ENCODE measurements around the gene PRDM16. TPM values are rescaled to one million over a fixed set of nuclear protein-coding genes. Genes with fewer than 3 reads are reported as not detected.

The PRDM16 gene
- total RNA-seq, 1 experiment from 2014 or later = 0.17 TPM

GRCh38 chr1:3485016-3485415, 416.0 kb downstream of the PRDM16 start:
- H3K27ac ChIP-seq (ENCODE audit: insufficient read length, low read depth, low read length) = no peak overlapping the region
- H3K23me2 ChIP-seq (ENCODE audit: insufficient read length, low read depth, low read length, poor library complexity, severe bottlenecking) = no peaks in the 10 kb centered on the region
- no peaks in the 10 kb centered on the region for H4K20me1 ChIP-seq (ENCODE audit: control insufficient read depth, insufficient read depth, insufficient read length)
- H2BK20ac ChIP-seq (ENCODE audit: low read depth, low read length, poor library complexity, severe bottlenecking) = no peak overlapping the region
- no peak overlapping the region for H4K8ac ChIP-seq (replicated peaks; ENCODE audit: insufficient read length, low read depth, low read length)
- no peak overlapping the region for H3K4ac ChIP-seq (ENCODE audit: low read depth, low read length)
- no peaks in the 10 kb centered on the region for H3K79me2 ChIP-seq (ENCODE audit: insufficient read depth, low read length)
- TF ChIP-seq, protein P1, sequence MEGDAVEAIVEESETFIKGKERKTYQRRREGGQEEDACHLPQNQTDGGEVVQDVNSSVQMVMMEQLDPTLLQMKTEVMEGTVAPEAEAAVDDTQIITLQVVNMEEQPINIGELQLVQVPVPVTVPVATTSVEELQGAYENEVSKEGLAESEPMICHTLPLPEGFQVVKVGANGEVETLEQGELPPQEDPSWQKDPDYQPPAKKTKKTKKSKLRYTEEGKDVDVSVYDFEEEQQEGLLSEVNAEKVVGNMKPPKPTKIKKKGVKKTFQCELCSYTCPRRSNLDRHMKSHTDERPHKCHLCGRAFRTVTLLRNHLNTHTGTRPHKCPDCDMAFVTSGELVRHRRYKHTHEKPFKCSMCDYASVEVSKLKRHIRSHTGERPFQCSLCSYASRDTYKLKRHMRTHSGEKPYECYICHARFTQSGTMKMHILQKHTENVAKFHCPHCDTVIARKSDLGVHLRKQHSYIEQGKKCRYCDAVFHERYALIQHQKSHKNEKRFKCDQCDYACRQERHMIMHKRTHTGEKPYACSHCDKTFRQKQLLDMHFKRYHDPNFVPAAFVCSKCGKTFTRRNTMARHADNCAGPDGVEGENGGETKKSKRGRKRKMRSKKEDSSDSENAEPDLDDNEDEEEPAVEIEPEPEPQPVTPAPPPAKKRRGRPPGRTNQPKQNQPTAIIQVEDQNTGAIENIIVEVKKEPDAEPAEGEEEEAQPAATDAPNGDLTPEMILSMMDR (conservative IDR thresholded peaks at IDR 0.05) = no peak
- no peak overlapping the region for H2BK5ac ChIP-seq (ENCODE audit: insufficient read length, low read length)
- H2AFZ ChIP-seq (ENCODE audit: low read length) = no peak overlapping the region
- no peaks in the 10 kb centered on the region for H3K9me3 ChIP-seq (ENCODE audit: control insufficient read depth, low read depth, low read length)
- H3K4me2 ChIP-seq (ENCODE audit: insufficient read depth, insufficient read length, low read length) = no peak overlapping the region
- no CpG with 5 or more reads among the region's 14 CpGs for WGBS (ENCODE audit: extremely low coverage, insufficient read length, low lambda C conversion rate)
- no peak overlapping the region for H3K56ac ChIP-seq (ENCODE audit: insufficient read length, low read depth, low read length)
- no peak overlapping the region for H3K18ac ChIP-seq (ENCODE audit: insufficient read length, low read depth, low read length)
- peaks cover 7% of the 10 kb centered on the region for H3K27me3 Mint-ChIP-seq (ENCODE audit: low read depth)
- H3K4me1 Mint-ChIP-seq = peaks cover 2 to 3% of the 10 kb centered on the region in 2 experiments; a peak in 3 of 4 replicates
- no peaks in the 10 kb centered on the region for H3K79me1 ChIP-seq (ENCODE audit: insufficient read depth, low read depth, low read length, poor library complexity, severe bottlenecking)
- H3K27ac Mint-ChIP-seq = no peak overlapping the region
- no peaks in the 10 kb centered on the region for H3K27me3 ChIP-seq (ENCODE audit: insufficient read depth, low read length)
- no peak overlapping the region for H3K4me3 Mint-ChIP-seq
- H2AK5ac ChIP-seq (ENCODE audit: insufficient read length, low read length) = no peak overlapping the region
- no peak overlapping the region for H3K9ac ChIP-seq (ENCODE audit: extremely low read depth, insufficient read length, low read length)
- no peak overlapping the region for H2BK15ac ChIP-seq (ENCODE audit: low read depth, low read length)
- H2BK12ac ChIP-seq (ENCODE audit: insufficient read length, low read depth, low read length) = no peak overlapping the region
- no peak overlapping the region for H4K91ac ChIP-seq (ENCODE audit: insufficient read length, low read depth, low read length)
- no peak overlapping the region for H3K23ac ChIP-seq (ENCODE audit: insufficient read length, low read depth, low read length)
- no peak overlapping the region for H3K14ac ChIP-seq (ENCODE audit: insufficient read depth, low read length)
- no peak for DNase-seq
- H2BK120ac ChIP-seq (ENCODE audit: low read depth, low read length, poor library complexity, severe bottlenecking) = no peak overlapping the region
- peaks cover 7 to 39% (median 20%) of the 10 kb centered on the region in 3 experiments; a peak in 6 of 7 replicates for H3K36me3 Mint-ChIP-seq (ENCODE audit: insufficient read depth in 1 of 3, low read depth in 3 of 3)
- no peak overlapping the region for H3T11ph ChIP-seq (ENCODE audit: low read length)
- no peaks in the 10 kb centered on the region for H3K4me1 ChIP-seq (ENCODE audit: insufficient read depth, low read length)
- H3K9me3 Mint-ChIP-seq = peaks cover 9 to 44% of the 10 kb centered on the region in 2 experiments; a peak in 4 of 5 replicates
- no peak overlapping the region for H4K5ac ChIP-seq (ENCODE audit: insufficient read length, low read depth, low read length)

Small RNA genes lying within 50 kb of the gene (microRNA-seq; reads per million reads assigned to microRNA genes)
- gene MIR4251 (ENCODE audit: borderline microRNAs expressed) = not detected

Other genes starting within 250 kb of the PRDM16 start
- not detected in 2 replicates for gene ACTRT2, start 47.7 kb upstream of the PRDM16 start, total RNA-seq (2021)

Data from H9 (cell line).